ENCODE measurements around the gene GALNT2. TPM values are rescaled to one million over a fixed set of nuclear protein-coding genes. Genes with fewer than 3 reads are reported as not detected.

The GALNT2 gene
- total and polyA plus RNA-seq, 3 experiments from 2014 or later: 15.7 to 69.0 (median 65.6) TPM

DNA sequence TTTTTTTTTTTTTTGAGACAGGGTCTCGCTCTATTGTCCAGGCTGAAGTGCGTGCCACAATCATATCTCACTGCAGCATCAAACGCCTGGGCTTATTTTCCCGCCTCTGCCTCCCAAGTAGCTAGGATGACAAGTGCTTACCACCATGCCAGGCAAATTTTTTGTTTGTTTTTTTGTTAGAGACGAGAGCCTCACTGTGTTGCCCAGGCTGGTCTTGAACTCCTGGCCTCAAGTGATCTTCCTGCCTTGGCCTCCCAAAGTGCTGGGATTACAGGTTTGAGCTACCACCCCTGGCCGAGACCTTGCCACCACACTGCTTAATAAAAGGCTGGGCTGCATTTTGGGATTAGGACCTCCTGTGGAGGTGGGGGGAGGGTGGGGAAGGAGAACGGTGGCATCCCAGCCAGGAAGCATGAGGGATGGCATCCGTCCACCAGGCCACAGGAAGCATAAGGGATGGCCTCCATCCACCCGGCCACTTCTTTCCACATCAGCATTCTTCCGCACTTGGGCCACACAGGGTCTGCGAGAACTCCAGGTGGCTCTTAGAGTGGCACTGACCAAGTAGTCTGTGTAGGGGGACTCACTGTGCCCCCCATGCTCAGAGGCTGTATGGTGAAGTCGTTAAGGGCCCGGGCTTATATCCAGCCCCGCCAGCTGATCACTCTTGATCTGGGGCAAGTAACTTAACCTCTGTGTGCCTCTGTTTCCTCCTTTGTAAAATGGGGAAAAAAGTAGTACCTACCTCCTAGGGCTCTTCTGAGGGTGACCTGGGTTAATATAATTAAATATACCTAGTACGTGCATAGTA lies 75.0 kb downstream of the GALNT2 start:
- no peaks in the 10 kb centered on the region for H3K36me3 ChIP-seq (ENCODE audit: insufficient read depth, low read length)
- no peak overlapping the region for H3K4me3 ChIP-seq (ENCODE audit: low read length)
- peaks cover 7% of the 10 kb centered on the region for H3K4me1 ChIP-seq (ENCODE audit: insufficient read depth, low read length)
- H3K27me3 ChIP-seq (ENCODE audit: insufficient read depth, low read length, poor library complexity, severe bottlenecking): no peaks in the 10 kb centered on the region
- Mint-ChIP-seq H3K27ac (no peak overlapping the region), H3K4me1 (peaks cover 38 to 80% (median 44%) of the 10 kb centered on the region in 3 donors), H3K4me3 (no peak overlapping the region), H3K9me3 (no peaks in the 10 kb centered on the region), H3K27me3 (no peaks in the 10 kb centered on the region), H3K36me3 (peaks cover 0 to 9% (median 0%) of the 10 kb centered on the region in 3 donors)
- CTCF ChIA-PET: interaction anchor here (1.2 kb wide), 1 partner anchor 13 kb away, joined by 3 read pairs; no protein-coding TSS in a partner anchor
- POLR2A ChIA-PET: no interaction called here
- DNase-seq: no peak
- no peak overlapping the region for H3K27ac ChIP-seq (ENCODE audit: low read depth, low read length)
- H3K9me3 ChIP-seq (ENCODE audit: low read length): no peaks in the 10 kb centered on the region

DNA sequence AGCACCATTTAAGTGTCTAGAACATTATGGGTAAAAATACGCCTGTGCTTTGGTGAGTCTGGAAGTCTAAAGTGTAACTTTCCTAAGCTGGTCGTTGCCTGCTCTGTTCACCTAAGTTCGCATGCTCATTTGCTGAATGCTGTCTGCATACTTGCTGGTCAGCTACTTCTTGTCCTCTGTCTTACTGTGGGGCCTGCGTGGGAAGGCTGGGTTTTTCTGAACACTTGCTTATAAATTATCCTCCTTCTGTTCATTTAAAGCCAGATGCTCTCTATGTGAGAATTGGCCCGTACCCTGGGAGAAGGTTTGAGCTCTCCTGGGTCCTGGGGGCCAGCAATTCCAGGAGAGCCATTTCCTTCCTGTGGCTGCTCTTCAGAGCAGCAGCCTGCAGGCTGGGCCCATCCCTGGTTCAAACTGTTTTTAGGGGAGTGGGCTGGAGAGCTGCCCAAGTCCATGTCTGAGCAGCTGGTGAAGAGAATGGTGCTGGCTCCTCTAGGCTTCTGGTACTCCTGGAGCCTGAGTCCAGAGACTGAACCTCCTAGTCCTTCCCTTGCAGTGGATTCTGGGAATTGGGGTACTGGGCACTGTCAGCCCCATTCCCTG lies 75.7 kb downstream of the GALNT2 start:
- Mint-ChIP-seq H3K36me3 (peaks cover 0 to 4% (median 0%) of the 10 kb centered on the region in 3 donors), H3K9me3 (no peaks in the 10 kb centered on the region), H3K4me3 (peak overlapping the region in 1 of 7 donors; percentile 57), H3K27ac (no peak overlapping the region), H3K27me3 (no peaks in the 10 kb centered on the region), H3K4me1 (peaks cover 38 to 82% (median 45%) of the 10 kb centered on the region in 3 donors)
- Histone ChIP-seq H3K4me1 (ENCODE audit: insufficient read depth, low read length) (peaks cover 8% of the 10 kb centered on the region), H3K9me3 (ENCODE audit: low read length) (no peaks in the 10 kb centered on the region), H3K36me3 (ENCODE audit: insufficient read depth, low read length) (no peaks in the 10 kb centered on the region), H3K27ac (ENCODE audit: low read depth, low read length) (no peak overlapping the region), H3K4me3 (ENCODE audit: low read length) (no peak overlapping the region), H3K27me3 (ENCODE audit: insufficient read depth, low read length, poor library complexity, severe bottlenecking) (no peaks in the 10 kb centered on the region)
- POLR2A ChIA-PET: no interaction called here
- no peak for DNase-seq
- CTCF ChIA-PET: interaction anchor here (1.2 kb wide), 1 partner anchor 13 kb away, joined by 3 read pairs; no protein-coding TSS in a partner anchor

GRCh38 chr1:230143534-230143933 lies 76.5 kb downstream of the GALNT2 start:
- Histone ChIP-seq H3K4me3 (ENCODE audit: low read length) (no peak overlapping the region), H3K27me3 (ENCODE audit: insufficient read depth, low read length, poor library complexity, severe bottlenecking) (no peaks in the 10 kb centered on the region), H3K4me1 (ENCODE audit: insufficient read depth, low read length) (peaks cover 8% of the 10 kb centered on the region), H3K36me3 (ENCODE audit: insufficient read depth, low read length) (no peaks in the 10 kb centered on the region), H3K9me3 (ENCODE audit: low read length) (no peaks in the 10 kb centered on the region), H3K27ac (ENCODE audit: low read depth, low read length) (no peak overlapping the region)
- Mint-ChIP-seq H3K36me3 (peaks cover 0 to 1% (median 0%) of the 10 kb centered on the region in 3 donors), H3K27ac (no peak overlapping the region), H3K9me3 (no peaks in the 10 kb centered on the region), H3K4me3 (no peak overlapping the region), H3K4me1 (peaks cover 38 to 83% (median 49%) of the 10 kb centered on the region in 3 donors), H3K27me3 (no peaks in the 10 kb centered on the region)
- CTCF ChIA-PET: no interaction called here
- DNase-seq: no peak
- POLR2A ChIA-PET: interaction anchor here (0.5 kb wide), 1 partner anchor 10 kb away, joined by 3 read pairs; no protein-coding TSS in a partner anchor

- Mint-ChIP-seq H3K9me3 (no peaks in the 10 kb centered on the region), H3K36me3 (peaks cover 0 to 1% (median 0%) of the 10 kb centered on the region in 3 donors), H3K4me3 (no peak overlapping the region), H3K27ac (peak overlapping the region in 3 of 8 donors; percentile 8 to 68 (median 14)), H3K4me1 (peaks cover 38 to 85% (median 50%) of the 10 kb centered on the region in 3 donors), H3K27me3 (no peaks in the 10 kb centered on the region)
- no peaks in the 10 kb centered on the region for H3K27me3 ChIP-seq (ENCODE audit: insufficient read depth, low read length, poor library complexity, severe bottlenecking)
- no peak for DNase-seq
- peaks cover 8% of the 10 kb centered on the region for H3K4me1 ChIP-seq (ENCODE audit: insufficient read depth, low read length)
- H3K36me3 ChIP-seq (ENCODE audit: insufficient read depth, low read length): no peaks in the 10 kb centered on the region
- no peak overlapping the region for H3K4me3 ChIP-seq (ENCODE audit: low read length)
- ChIA-PET CTCF (no interaction called here), POLR2A (interaction anchor here (0.8 kb wide), 1 partner anchor 13 kb away, joined by 3 read pairs; no protein-coding TSS in a partner anchor)
- H3K9me3 ChIP-seq (ENCODE audit: low read length): no peaks in the 10 kb centered on the region
- H3K27ac ChIP-seq (ENCODE audit: low read depth, low read length): no peak overlapping the region
Measured at GRCh38 chr1:230144010-230144614, 77.1 kb downstream of the GALNT2 start.

DNA sequence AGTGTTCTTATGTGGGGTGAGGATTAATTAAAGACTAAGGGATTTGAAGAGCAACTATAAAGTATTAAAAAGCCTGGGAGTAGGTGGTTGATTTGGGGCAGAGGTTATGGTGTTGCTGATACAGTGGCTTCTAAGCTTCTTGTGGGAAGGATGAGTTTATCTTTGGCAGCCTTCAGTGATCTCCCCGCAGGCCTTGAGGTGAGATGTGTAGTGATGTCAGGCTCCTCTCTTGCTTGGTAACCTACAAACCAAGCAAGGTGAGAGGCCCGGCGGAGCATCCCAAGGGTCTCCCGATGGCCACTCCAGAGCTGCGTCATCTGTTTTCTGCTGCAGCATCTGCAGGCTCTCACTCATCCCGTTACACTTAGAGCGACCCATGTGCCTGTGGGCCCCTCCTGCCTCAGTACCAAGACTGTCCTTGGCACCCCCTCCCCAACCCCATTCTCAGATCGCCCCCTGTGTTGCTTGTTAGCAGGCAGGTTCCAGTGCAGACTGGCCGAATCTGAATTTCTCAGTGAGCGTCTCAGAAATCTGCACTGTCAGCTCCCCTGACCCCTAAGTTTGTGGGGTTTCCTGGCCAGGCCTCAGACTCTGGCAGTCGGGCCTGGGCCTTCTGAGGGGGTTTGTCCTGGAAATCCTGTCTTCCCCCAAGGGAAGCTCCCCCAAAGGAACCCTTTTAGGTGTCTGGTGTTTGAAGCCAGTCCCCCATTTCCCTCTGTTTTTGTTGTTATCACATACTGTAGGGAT lies 77.9 kb downstream of the GALNT2 start:
- Mint-ChIP-seq H3K9me3 (no peaks in the 10 kb centered on the region), H3K4me3 (no peak overlapping the region), H3K36me3 (peaks cover 0 to 1% (median 0%) of the 10 kb centered on the region in 3 donors), H3K27ac (peak overlapping the region in 2 of 8 donors; percentile 3 to 14), H3K27me3 (no peaks in the 10 kb centered on the region), H3K4me1 (peaks cover 38 to 87% (median 52%) of the 10 kb centered on the region in 3 donors)
- H3K36me3 ChIP-seq (ENCODE audit: insufficient read depth, low read length): no peaks in the 10 kb centered on the region
- DNase-seq: no peak
- H3K4me3 ChIP-seq (ENCODE audit: low read length): no peak overlapping the region
- H3K27ac ChIP-seq (ENCODE audit: low read depth, low read length): peak overlapping the region; percentile 49
- H3K9me3 ChIP-seq (ENCODE audit: low read length): no peaks in the 10 kb centered on the region
- ChIA-PET CTCF (no interaction called here), POLR2A (interaction anchor here (0.8 kb wide), 1 partner anchor 14 kb away, joined by 3 read pairs; no protein-coding TSS in a partner anchor)
- H3K4me1 ChIP-seq (ENCODE audit: insufficient read depth, low read length): peaks cover 13% of the 10 kb centered on the region
- no peaks in the 10 kb centered on the region for H3K27me3 ChIP-seq (ENCODE audit: insufficient read depth, low read length, poor library complexity, severe bottlenecking)

DNA sequence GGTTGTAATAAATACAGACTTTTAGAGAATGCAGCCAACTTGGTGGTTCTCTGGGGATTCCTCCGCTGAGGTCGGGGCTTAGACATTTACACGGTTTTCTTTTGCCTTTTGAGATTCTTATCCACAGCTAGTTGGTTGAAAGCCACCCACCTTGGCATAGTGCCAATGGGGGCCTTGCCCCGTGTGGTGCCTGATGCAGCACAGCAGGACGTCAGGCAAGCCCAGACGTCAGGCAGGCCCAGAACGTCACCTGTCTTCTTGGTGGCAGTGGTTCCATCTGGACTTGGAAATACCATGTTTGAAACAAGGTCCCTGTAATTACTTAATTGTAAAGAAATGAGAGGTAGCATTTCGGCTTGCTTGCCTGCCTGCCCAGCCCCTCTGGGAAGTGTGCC lies 78.5 kb downstream of the GALNT2 start:
- Mint-ChIP-seq H3K9me3 (no peaks in the 10 kb centered on the region), H3K27ac (peak overlapping the region in 1 of 8 donors; percentile 61), H3K4me1 (peaks cover 37 to 91% (median 54%) of the 10 kb centered on the region in 3 donors), H3K36me3 (peaks cover 0 to 1% (median 0%) of the 10 kb centered on the region in 3 donors), H3K4me3 (no peak overlapping the region), H3K27me3 (no peaks in the 10 kb centered on the region)
- POLR2A ChIA-PET: no interaction called here
- Histone ChIP-seq H3K36me3 (ENCODE audit: insufficient read depth, low read length) (no peaks in the 10 kb centered on the region), H3K4me3 (ENCODE audit: low read length) (no peak overlapping the region), H3K27ac (ENCODE audit: low read depth, low read length) (peak overlapping the region; percentile 49), H3K9me3 (ENCODE audit: low read length) (no peaks in the 10 kb centered on the region), H3K27me3 (ENCODE audit: insufficient read depth, low read length, poor library complexity, severe bottlenecking) (no peaks in the 10 kb centered on the region), H3K4me1 (ENCODE audit: insufficient read depth, low read length) (peaks cover 13% of the 10 kb centered on the region)
- CTCF ChIA-PET: interaction anchor here (0.8 kb wide), 1 partner anchor 14 kb away, joined by 3 read pairs; no protein-coding TSS in a partner anchor
- no peak for DNase-seq

GRCh38 chr1:230145953-230146476 lies 79.0 kb downstream of the GALNT2 start:
- H3K27ac Mint-ChIP-seq: peak overlapping the region in 3 of 8 donors; percentile 29 to 61 (median 60)
- Histone ChIP-seq H3K4me1 (ENCODE audit: insufficient read depth, low read length) (peaks cover 13% of the 10 kb centered on the region), H3K27ac (ENCODE audit: low read depth, low read length) (peak overlapping the region; percentile 52), H3K9me3 (ENCODE audit: low read length) (no peaks in the 10 kb centered on the region), H3K36me3 (ENCODE audit: insufficient read depth, low read length) (no peaks in the 10 kb centered on the region), H3K27me3 (ENCODE audit: insufficient read depth, low read length, poor library complexity, severe bottlenecking) (no peaks in the 10 kb centered on the region), H3K4me3 (ENCODE audit: low read length) (no peak overlapping the region)
- DNase-seq: no peak
- ChIA-PET POLR2A (no interaction called here), CTCF (interaction anchor here (0.8 kb wide), 1 partner anchor 14 kb away, joined by 3 read pairs; no protein-coding TSS in a partner anchor)
- peak overlapping the region in 1 of 7 donors; percentile 28 for H3K4me3 Mint-ChIP-seq
- no peaks in the 10 kb centered on the region for H3K36me3 Mint-ChIP-seq
- no peaks in the 10 kb centered on the region for H3K9me3 Mint-ChIP-seq
- H3K4me1 Mint-ChIP-seq: peaks cover 32 to 88% (median 50%) of the 10 kb centered on the region in 3 donors
- H3K27me3 Mint-ChIP-seq: no peaks in the 10 kb centered on the region
